Liver (tissue), 9 donors: ENCODE measurements around the gene FSIP1. TPM values are rescaled to one million over a fixed set of nuclear protein-coding genes. Genes with fewer than 3 reads are reported as not detected.

Experiments used
- DNase-seq: peaks from one replicate; pipeline ENCODE4 v3.0.0-alpha.2; 2017; ENCODE audit warnings: low spot score
- H3K27ac ChIP-seq, 2 donors: one replicate each; pipeline ENCODE4 v1.7.0; 2013; ENCODE audit warnings: inconsistent platforms in 2 of 2, low read length in 2 of 2, control low read depth in 1 of 2, low read depth in 1 of 2, mild to moderate bottlenecking in 1 of 2
- H3K27me3 ChIP-seq, 4 donors: one replicate each; pipeline versions ENCODE4 v1.6.1 to v1.7.0; 2013; ENCODE audit warnings: low read length in 3 of 4, inconsistent platforms in 1 of 4, mild to moderate bottlenecking in 1 of 4, moderate library complexity in 1 of 4; ENCODE audit not compliant: control insufficient read depth in 4 of 4, insufficient read depth in 4 of 4
- H3K36me3 ChIP-seq, 4 donors: one replicate each; pipeline versions ENCODE4 v1.6.1 to v1.7.0; 2013; ENCODE audit warnings: low read length in 3 of 4, mild to moderate bottlenecking in 3 of 4, low read depth in 1 of 4, moderate library complexity in 1 of 4; ENCODE audit not compliant: control insufficient read depth in 4 of 4, insufficient read depth in 3 of 4
- H3K4me1 ChIP-seq, 4 donors: one replicate each; pipeline versions ENCODE4 v1.6.1 to v1.7.0; 2013; ENCODE audit warnings: low read length in 3 of 4, mild to moderate bottlenecking in 3 of 4, moderate library complexity in 1 of 4; ENCODE audit not compliant: control insufficient read depth in 4 of 4, insufficient read depth in 4 of 4
- H3K4me3 ChIP-seq, 3 donors: one replicate each; pipeline versions ENCODE4 v1.6.1 to v1.7.0; 2013; ENCODE audit warnings: low read length in 3 of 3, control low read depth in 1 of 3, low read depth in 1 of 3, mild to moderate bottlenecking in 1 of 3
- H3K9ac ChIP-seq, 2 donors: one replicate each; pipeline ENCODE4 v1.7.0; 2013; ENCODE audit warnings: low read length in 2 of 2, mild to moderate bottlenecking in 2 of 2, moderate library complexity in 2 of 2, control low read depth in 1 of 2, low read depth in 1 of 2
- H3K9me3 ChIP-seq, 4 donors: one replicate each; pipeline versions ENCODE4 v1.6.1 to v1.7.0; 2013; ENCODE audit warnings: low read length in 3 of 4; ENCODE audit not compliant: control insufficient read depth in 4 of 4
- CTCF ChIP-seq: fragments of 150-350 bp; IDR thresholded peaks from 2 replicates; pipeline ENCODE4 v1.5.1; 2017; ENCODE audit warnings: improper control_type of control experiment, low read depth, low read length; ENCODE audit not compliant: missing input control
- EGR1 ChIP-seq, 2 donors: IDR thresholded peaks; 2 replicates each; pipeline ENCODE4 v1.6.1; 2016 to 2018; ENCODE audit warnings: antibody characterized with exemption in 2 of 2, low read depth in 2 of 2
- FOXA1 ChIP-seq: IDR thresholded peaks from 2 replicates; pipeline ENCODE4 v1.6.1; 2016; ENCODE audit warnings: antibody characterized with exemption
- FOXA2 ChIP-seq: IDR thresholded peaks from 2 replicates; pipeline ENCODE4 v1.6.1; 2016; ENCODE audit warnings: antibody characterized with exemption
- GABPA ChIP-seq, 2 donors: IDR thresholded peaks in 1 of 2; conservative IDR thresholded peaks in 1 of 2; 2 replicates each; pipeline ENCODE4 v1.6.1; 2016; ENCODE audit warnings: antibody characterized with exemption in 2 of 2, mild to moderate bottlenecking in 1 of 2, moderate library complexity in 1 of 2
- HNF4G ChIP-seq: IDR thresholded peaks from 2 replicates; pipeline ENCODE4 v1.6.1; 2016; ENCODE audit warnings: antibody characterized with exemption
- JUND ChIP-seq, 2 donors: IDR thresholded peaks; 2 replicates each; pipeline ENCODE4 v1.6.1; 2016; ENCODE audit warnings: antibody characterized with exemption in 2 of 2
- MAX ChIP-seq: IDR thresholded peaks from 2 replicates; pipeline ENCODE4 v1.6.1; 2016; ENCODE audit warnings: antibody characterized with exemption
- NR2F2 ChIP-seq: IDR thresholded peaks from 2 replicates; pipeline ENCODE4 v1.6.1; 2016; ENCODE audit warnings: antibody characterized with exemption
- RXRA ChIP-seq, 2 donors: IDR thresholded peaks; 2 replicates each; pipeline ENCODE4 v1.6.1; 2017 to 2018; ENCODE audit warnings: antibody characterized with exemption in 2 of 2, mild to moderate bottlenecking in 1 of 2
- TAF1 ChIP-seq: conservative IDR thresholded peaks from 2 replicates; pipeline ENCODE4 v1.6.1; 2016; ENCODE audit warnings: antibody characterized with exemption, mild to moderate bottlenecking
- WGBS: extraction: QIAGEN DNeasy Blood & Tissue Kit; methylation state at CpG from one replicate; pipeline ENCODE4 v1.1.7; 2013; 5-methylcytosine and 5-hydroxymethylcytosine counted together
- polyA plus RNA-seq, 2 donors: library from polyadenylated mRNA; stranded (reverse) in 1 of 2; unstranded in 1 of 2; fragments of 200-250 nt in 1 of 2; fragments of >200 nt in 1 of 2; fragmentation: Nextera tagmentation in 1 of 2; extraction: Ambion mirVana in 1 of 2; gene quantifications; one replicate each; pipeline versions ENCODE4 v1.2.1 to v1.2.3, GENCODE V29; 2013 to 2015
- total RNA-seq, 2 donors: library from RNA; depleted of rRNA; stranded (reverse); fragments of >200 nt; gene quantifications; one replicate each; pipeline ENCODE4 v1.2.3, GENCODE V29; 2014
- TF ChIP-seq, protein P1 (sequence below): IDR thresholded peaks from 2 replicates; pipeline ENCODE4 v1.6.1; 2016; ENCODE audit warnings: antibody characterized with exemption
- TF ChIP-seq, protein P2 (sequence below): IDR thresholded peaks from 2 replicates; pipeline ENCODE4 v1.6.1; 2016; ENCODE audit warnings: antibody characterized with exemption
- TF ChIP-seq, protein P3 (sequence below): IDR thresholded peaks from 2 replicates; pipeline ENCODE4 v1.6.1; 2016; ENCODE audit warnings: antibody characterized with exemption, mild to moderate bottlenecking
- donor health status: healthy.
- donor health status: healthy.
- donor health status: healthy.
- donor health status: healthy.
- donor health status: healthy.

The FSIP1 gene
- total and polyA plus RNA-seq, 4 donors = 0.05 to 0.29 (median 0.13) TPM

GRCh38 chr15:39553947-39554693 is 228.5 kb downstream of the FSIP1 start (continued):
- TF ChIP-seq CTCF (no peak), FOXA2 (no peak), TAF1 (no peak), RXRA (IDR thresholded peaks at IDR 0.05) (no peak), JUND (IDR thresholded peaks at IDR 0.05) (no peak), GABPA (IDR thresholded peaks at IDR 0.05 in 1 of 2, conservative IDR thresholded peaks at IDR 0.05 in 1 of 2) (no peak), FOXA1 (no peak), NR2F2 (no peak), EGR1 (IDR thresholded peaks at IDR 0.05; ENCODE audit: low read depth in 2 of 2) (no peak), HNF4G (no peak)
- TF ChIP-seq, protein P1, sequence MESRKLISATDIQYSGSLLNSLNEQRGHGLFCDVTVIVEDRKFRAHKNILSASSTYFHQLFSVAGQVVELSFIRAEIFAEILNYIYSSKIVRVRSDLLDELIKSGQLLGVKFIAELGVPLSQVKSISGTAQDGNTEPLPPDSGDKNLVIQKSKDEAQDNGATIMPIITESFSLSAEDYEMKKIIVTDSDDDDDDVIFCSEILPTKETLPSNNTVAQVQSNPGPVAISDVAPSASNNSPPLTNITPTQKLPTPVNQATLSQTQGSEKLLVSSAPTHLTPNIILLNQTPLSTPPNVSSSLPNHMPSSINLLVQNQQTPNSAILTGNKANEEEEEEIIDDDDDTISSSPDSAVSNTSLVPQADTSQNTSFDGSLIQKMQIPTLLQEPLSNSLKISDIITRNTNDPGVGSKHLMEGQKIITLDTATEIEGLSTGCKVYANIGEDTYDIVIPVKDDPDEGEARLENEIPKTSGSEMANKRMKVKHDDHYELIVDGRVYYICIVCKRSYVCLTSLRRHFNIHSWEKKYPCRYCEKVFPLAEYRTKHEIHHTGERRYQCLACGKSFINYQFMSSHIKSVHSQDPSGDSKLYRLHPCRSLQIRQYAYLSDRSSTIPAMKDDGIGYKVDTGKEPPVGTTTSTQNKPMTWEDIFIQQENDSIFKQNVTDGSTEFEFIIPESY = no peak

DNA sequence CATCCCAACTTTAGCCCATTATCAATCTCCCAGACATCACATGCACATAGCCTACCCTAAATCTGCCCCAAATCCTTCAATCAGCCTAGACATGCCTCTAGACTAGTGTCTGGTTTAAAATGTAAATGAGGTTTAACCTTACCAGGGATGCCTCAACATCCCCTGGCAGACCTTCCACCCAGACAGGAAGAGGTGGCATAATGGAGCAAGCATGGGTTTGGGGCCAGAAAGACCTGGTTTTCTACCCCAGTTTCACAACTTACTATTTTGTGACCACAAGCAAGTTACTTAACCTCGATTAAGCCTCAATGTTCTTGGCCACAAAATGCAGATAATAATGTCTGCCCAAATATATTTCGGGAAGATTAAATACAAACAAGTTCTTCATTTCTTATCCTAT is 230.1 kb downstream of the FSIP1 start:
- H3K9ac ChIP-seq = no peak overlapping the region
- no peaks in the 10 kb centered on the region for H3K4me1 ChIP-seq
- no peaks in the 10 kb centered on the region for H3K27me3 ChIP-seq
- TF ChIP-seq MAX (no peak), FOXA1 (no peak)
- TF ChIP-seq, protein P2, sequence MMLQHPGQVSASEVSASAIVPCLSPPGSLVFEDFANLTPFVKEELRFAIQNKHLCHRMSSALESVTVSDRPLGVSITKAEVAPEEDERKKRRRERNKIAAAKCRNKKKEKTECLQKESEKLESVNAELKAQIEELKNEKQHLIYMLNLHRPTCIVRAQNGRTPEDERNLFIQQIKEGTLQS = no peak
- TF ChIP-seq, protein P3, sequence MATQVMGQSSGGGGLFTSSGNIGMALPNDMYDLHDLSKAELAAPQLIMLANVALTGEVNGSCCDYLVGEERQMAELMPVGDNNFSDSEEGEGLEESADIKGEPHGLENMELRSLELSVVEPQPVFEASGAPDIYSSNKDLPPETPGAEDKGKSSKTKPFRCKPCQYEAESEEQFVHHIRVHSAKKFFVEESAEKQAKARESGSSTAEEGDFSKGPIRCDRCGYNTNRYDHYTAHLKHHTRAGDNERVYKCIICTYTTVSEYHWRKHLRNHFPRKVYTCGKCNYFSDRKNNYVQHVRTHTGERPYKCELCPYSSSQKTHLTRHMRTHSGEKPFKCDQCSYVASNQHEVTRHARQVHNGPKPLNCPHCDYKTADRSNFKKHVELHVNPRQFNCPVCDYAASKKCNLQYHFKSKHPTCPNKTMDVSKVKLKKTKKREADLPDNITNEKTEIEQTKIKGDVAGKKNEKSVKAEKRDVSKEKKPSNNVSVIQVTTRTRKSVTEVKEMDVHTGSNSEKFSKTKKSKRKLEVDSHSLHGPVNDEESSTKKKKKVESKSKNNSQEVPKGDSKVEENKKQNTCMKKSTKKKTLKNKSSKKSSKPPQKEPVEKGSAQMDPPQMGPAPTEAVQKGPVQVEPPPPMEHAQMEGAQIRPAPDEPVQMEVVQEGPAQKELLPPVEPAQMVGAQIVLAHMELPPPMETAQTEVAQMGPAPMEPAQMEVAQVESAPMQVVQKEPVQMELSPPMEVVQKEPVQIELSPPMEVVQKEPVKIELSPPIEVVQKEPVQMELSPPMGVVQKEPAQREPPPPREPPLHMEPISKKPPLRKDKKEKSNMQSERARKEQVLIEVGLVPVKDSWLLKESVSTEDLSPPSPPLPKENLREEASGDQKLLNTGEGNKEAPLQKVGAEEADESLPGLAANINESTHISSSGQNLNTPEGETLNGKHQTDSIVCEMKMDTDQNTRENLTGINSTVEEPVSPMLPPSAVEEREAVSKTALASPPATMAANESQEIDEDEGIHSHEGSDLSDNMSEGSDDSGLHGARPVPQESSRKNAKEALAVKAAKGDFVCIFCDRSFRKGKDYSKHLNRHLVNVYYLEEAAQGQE = no peak
- 71% methylated on average over 2 of the region's 2 CpGs for WGBS
- H3K9me3 ChIP-seq = no peaks in the 10 kb centered on the region
- no peak for DNase-seq
- no peak overlapping the region for H3K27ac ChIP-seq
- H3K36me3 ChIP-seq = no peaks in the 10 kb centered on the region
- no peak overlapping the region for H3K4me3 ChIP-seq
